K562 (cell line): ENCODE measurements around the gene ZFYVE16. TPM values are rescaled to one million over a fixed set of nuclear protein-coding genes. Genes with fewer than 3 reads are reported as not detected.

Experiments
- RUNX1 ChIP-seq: sonication (generic); IDR thresholded peaks from 2 replicates; pipeline ENCODE4 v1.6.1; 2016; ENCODE audit warnings: antibody characterized with exemption, low read depth
- SMAD4 ChIP-seq: fragments of 250-450 bp; sonication (Bioruptor Pico); conservative IDR thresholded peaks from 2 replicates; pipeline ENCODE4 v1.8.0; 2021; ENCODE audit warnings: inconsistent platforms, mild to moderate bottlenecking, moderate library complexity
- SMARCA4 ChIP-seq: fragments of 450-650 bp; IDR thresholded peaks from 2 replicates; pipeline ENCODE4 v1.6.1; 2016
- SREBF1 ChIP-seq: fragments of 150-350 bp; IDR thresholded peaks from 2 replicates; pipeline ENCODE4 v1.6.1; 2014; ENCODE audit warnings: antibody characterized with exemption, low read depth, low read length, borderline replicate concordance
- ZBTB40 ChIP-seq, 2 experiments: fragments of 450-650 bp in 1 of 2; sonication (generic) in 1 of 2; formaldehyde crosslinking in 1 of 2; IDR thresholded peaks; 2 replicates each; pipeline versions ENCODE4 v1.7.1 to v1.9.0; 2016 to 2022; ENCODE audit warnings: inconsistent platforms in 1 of 2, mild to moderate bottlenecking in 1 of 2, missing genetic modification reagents in 1 of 2
- ZHX1 ChIP-seq: fragments of 150-350 bp; conservative IDR thresholded peaks from 2 replicates; pipeline ENCODE4 v1.6.1; 2014; ENCODE audit warnings: low read length
- ZNF589 ChIP-seq: fragments of 200-800 bp; sonication (Bioruptor generic); IDR thresholded peaks from 2 replicates; pipeline ENCODE4 v1.6.1; 2016; ENCODE audit warnings: low read depth, missing genetic modification characterization, missing compliant biosample characterization
- polyA plus RNA-seq, 8 experiments: library from polyadenylated mRNA; depleted of rRNA in 4 of 8; stranded (reverse) in 5 of 8; unstranded in 3 of 8; fragments of >200 nt; fragmentation: Nextera tagmentation in 2 of 8; fragmentation: Illumina TruSeq in 1 of 8; extraction: Ambion mirVana in 2 of 8; extraction: Trizol in 1 of 8; gene quantifications; 2 replicates each; pipeline versions ENCODE4 v1.2.1 to v1.2.3, GENCODE V29; 2011 to 2014; ENCODE audit warnings: inconsistent platforms in 1 of 8, missing spikeins in 1 of 8
- total RNA-seq, 7 experiments: library from RNA; depleted of rRNA in 6 of 7; stranded (reverse); fragments of >200 nt in 6 of 7; fragmentation: Illumina TruSeq in 2 of 7; extraction: Trizol in 2 of 7; gene quantifications; 2 replicates each; pipeline versions ENCODE4 v1.2.1 to v1.2.3, GENCODE V29; 2011 to 2021; ENCODE audit warnings: low replicate concordance in 1 of 7

The ZFYVE16 gene
- total and polyA plus RNA-seq, 9 of the 15 experiments (the other 6 are each of a cell fraction or from before 2014, with no cell fraction given) = 6.0 to 18.9 (median 12.5) TPM

- TF ChIP-seq ZBTB40 (IDR thresholded peaks at IDR 0.05) (0 out of 2 replicates have a peak, but pooled peaks have one; percentile 10), ZBTB40 (CRISPR knock-in tag; IDR thresholded peaks at IDR 0.05) (no peak), ZNF589 (CRISPR knock-in tag) (peak; percentile 77), ZHX1 (no peak), SMARCA4 (peak; percentile 24; the same call in 1 of the 2 replicates), SREBF1 (no peak), RUNX1 (no peak), SMAD4 (CRISPR knock-in tag) (0 out of 2 replicates have a peak, but pooled peaks have one; percentile 30)
- TF ChIP-seq, all 486 proteins: peak for 49
Observed at GRCh38 chr5:80399526-80400239, 8.2 kb upstream of the ZFYVE16 start (continued).
